ENCODE data around the gene PLCB1. TPM values are rescaled to one million over a fixed set of nuclear protein-coding genes. Genes with fewer than 3 reads are reported as not detected.
A peak's percentile ranks its signal among the peaks of the same experiment; 100 is the strongest.
"Not testable (repeated sequence)": the region's sequence is repeated elsewhere in the genome, so short reads cannot be mapped to it uniquely, and the experiment has no call there.

The PLCB1 gene
- total RNA-seq, 3 donors from 2014 or later: 7.2 to 50.7 (median 8.8) TPM

GRCh38 chr20:8809107-8809953, 677.3 kb downstream of the PLCB1 start:
- H3K4me3 ChIP-seq: no peak overlapping the region
- no peaks in the 10 kb centered on the region for H3K9me3 ChIP-seq
- peak; percentile 70 for ATAC-seq
- TF ChIP-seq CTCF (IDR thresholded peaks at IDR 0.05): no peak
- H3K4me1 ChIP-seq (ENCODE audit: low read depth): no peaks in the 10 kb centered on the region
- DNase-seq: no peak
- H3K36me3 ChIP-seq (ENCODE audit: low read depth): no peaks in the 10 kb centered on the region
- intact Hi-C loops (cut with DNase I, micrococcal nuclease): no loop called here

GRCh38 chr20:8811801-8812594, 679.9 kb downstream of the PLCB1 start:
- intact Hi-C loops (cut with DNase I, micrococcal nuclease): no loop called here
- no peak for TF ChIP-seq CTCF (IDR thresholded peaks at IDR 0.05)

GRCh38 chr20:8812817-8813216, 680.8 kb downstream of the PLCB1 start:
- intact Hi-C loops (cut with DNase I, micrococcal nuclease): no loop called here
- Histone ChIP-seq H3K9me3 (no peaks in the 10 kb centered on the region), H3K4me3 (no peak overlapping the region), H3K36me3 (ENCODE audit: low read depth) (no peaks in the 10 kb centered on the region), H3K4me1 (ENCODE audit: low read depth) (no peaks in the 10 kb centered on the region)
- peak; percentile 52 for ATAC-seq
- no peak for DNase-seq
- TF ChIP-seq CTCF (IDR thresholded peaks at IDR 0.05): no peak

More at GRCh38 chr20:8811801-8812594, 679.9 kb downstream of the PLCB1 start:
- Histone ChIP-seq H3K4me1 (ENCODE audit: low read depth) (no peaks in the 10 kb centered on the region), H3K36me3 (ENCODE audit: low read depth) (no peaks in the 10 kb centered on the region), H3K9me3 (no peaks in the 10 kb centered on the region), H3K4me3 (no peak overlapping the region)
- DNase-seq (no peak), ATAC-seq (no peak)

- intact Hi-C loops (cut with DNase I, micrococcal nuclease): no loop called here
- ATAC-seq: no peak
These were observed 683.1 kb downstream of the PLCB1 start for GRCh38 chr20:8815208-8815607.

GRCh38 chr20:8829256-8829655, 697.2 kb downstream of the PLCB1 start:
- DNase-seq (no peak), ATAC-seq (no peak)
- H3K4me3 ChIP-seq: no peak overlapping the region
- intact Hi-C loops (cut with DNase I, micrococcal nuclease): no loop called here
- H3K36me3 ChIP-seq (ENCODE audit: low read depth): no peaks in the 10 kb centered on the region
- no peaks in the 10 kb centered on the region for H3K9me3 ChIP-seq
- no peaks in the 10 kb centered on the region for H3K4me1 ChIP-seq (ENCODE audit: low read depth)
- TF ChIP-seq CTCF (IDR thresholded peaks at IDR 0.05): no peak

More at GRCh38 chr20:8815208-8815607, 683.1 kb downstream of the PLCB1 start:
- no peaks in the 10 kb centered on the region for H3K9me3 ChIP-seq
- H3K4me3 ChIP-seq: no peak overlapping the region
- no peaks in the 10 kb centered on the region for H3K36me3 ChIP-seq (ENCODE audit: low read depth)
- DNase-seq: no peak
- TF ChIP-seq CTCF (IDR thresholded peaks at IDR 0.05): no peak
- H3K4me1 ChIP-seq (ENCODE audit: low read depth): no peaks in the 10 kb centered on the region

- H3K9me3 ChIP-seq; H3K36me3 ChIP-seq (ENCODE audit: low read depth); H3K4me3 ChIP-seq; ATAC-seq; H3K4me1 ChIP-seq (ENCODE audit: low read depth); DNase-seq; intact Hi-C loops (cut with DNase I, micrococcal nuclease): not testable (repeated sequence)
These were observed 702.2 kb downstream of the PLCB1 start for GRCh38 chr20:8834294-8834693.

Measured in mucosa of descending colon (tissue), 3 donors.